ENCODE results near the gene COPG2.
"Not testable (repeated sequence)": the region's sequence is repeated elsewhere in the genome, so short reads cannot be mapped to it uniquely, and the experiment has no call there.

COPG2 gene

DNA sequence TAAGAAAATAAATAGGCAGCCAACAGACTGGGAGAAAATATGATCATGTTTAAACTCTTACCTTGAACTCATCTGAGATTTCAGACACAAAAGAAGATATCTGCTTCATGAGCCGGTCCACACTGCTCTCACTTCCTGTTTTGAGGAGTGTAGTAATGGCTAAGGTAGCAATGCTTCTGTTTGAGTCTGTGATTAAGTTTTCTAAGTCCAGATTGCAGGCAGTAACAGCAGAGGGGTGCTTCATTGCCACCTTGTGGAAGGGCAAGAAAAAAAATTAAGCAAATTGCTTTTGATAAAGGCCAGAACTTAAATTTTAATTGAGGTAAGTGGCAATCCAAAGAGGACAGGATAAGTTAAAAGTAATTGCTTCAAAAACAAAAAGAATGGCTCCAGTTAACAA is 107.6 kb downstream of the COPG2 start:
- no peak for FAIRE-seq
- no peak for DNase-seq (ENCODE audit: insufficient read length, low spot score)
- TF ChIP-seq, protein P1, sequence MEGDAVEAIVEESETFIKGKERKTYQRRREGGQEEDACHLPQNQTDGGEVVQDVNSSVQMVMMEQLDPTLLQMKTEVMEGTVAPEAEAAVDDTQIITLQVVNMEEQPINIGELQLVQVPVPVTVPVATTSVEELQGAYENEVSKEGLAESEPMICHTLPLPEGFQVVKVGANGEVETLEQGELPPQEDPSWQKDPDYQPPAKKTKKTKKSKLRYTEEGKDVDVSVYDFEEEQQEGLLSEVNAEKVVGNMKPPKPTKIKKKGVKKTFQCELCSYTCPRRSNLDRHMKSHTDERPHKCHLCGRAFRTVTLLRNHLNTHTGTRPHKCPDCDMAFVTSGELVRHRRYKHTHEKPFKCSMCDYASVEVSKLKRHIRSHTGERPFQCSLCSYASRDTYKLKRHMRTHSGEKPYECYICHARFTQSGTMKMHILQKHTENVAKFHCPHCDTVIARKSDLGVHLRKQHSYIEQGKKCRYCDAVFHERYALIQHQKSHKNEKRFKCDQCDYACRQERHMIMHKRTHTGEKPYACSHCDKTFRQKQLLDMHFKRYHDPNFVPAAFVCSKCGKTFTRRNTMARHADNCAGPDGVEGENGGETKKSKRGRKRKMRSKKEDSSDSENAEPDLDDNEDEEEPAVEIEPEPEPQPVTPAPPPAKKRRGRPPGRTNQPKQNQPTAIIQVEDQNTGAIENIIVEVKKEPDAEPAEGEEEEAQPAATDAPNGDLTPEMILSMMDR (IDR thresholded peaks at IDR 0.05; ENCODE audit: insufficient read depth, missing control alignments), result peak; percentile 43

DNA sequence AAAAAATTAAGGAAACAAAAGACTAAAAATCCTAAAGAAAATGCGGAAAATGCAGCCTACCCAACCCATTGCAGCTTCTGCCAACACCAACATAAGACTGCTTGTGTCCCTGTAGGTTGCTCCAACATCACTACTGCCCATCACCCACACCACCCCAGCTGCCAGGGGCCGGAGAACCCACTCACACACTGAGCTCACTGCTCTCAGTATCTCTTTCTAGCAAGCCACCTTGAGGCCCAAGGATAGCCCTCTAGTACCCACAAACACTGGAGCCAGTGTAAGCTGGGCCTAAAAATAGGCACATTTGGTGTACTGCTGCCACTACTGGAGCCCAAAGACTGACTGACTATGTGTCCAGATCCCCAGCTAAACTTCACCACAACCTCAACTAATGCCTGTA is 109.4 kb downstream of the COPG2 start:
- TF ChIP-seq, protein P1 (IDR thresholded peaks at IDR 0.05; ENCODE audit: insufficient read depth, missing control alignments), result no peak
- no peak for FAIRE-seq
- DNase-seq (ENCODE audit: insufficient read length, low spot score), result no peak

DNA sequence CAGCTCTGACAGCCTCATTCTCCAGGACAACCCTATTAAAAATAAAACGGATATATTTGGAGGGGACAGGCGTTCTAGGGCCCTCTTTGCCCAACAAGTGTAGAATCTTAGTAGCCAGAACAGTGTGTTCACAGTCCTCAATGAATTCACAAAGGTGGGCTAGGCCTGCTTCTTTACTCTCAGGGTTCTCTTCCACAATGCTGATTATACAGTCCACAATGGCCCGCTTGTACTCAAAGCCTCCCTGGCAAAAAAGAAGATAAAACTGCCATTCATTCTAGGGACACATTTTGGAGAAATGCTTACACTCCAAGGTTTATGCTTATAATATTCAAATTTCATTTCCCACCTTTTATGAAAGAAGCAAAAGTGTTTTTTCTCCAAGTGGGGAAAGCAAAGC is 114.1 kb downstream of the COPG2 start:
- DNase-seq (ENCODE audit: insufficient read length, low spot score), result no peak
- TF ChIP-seq, protein P1 (IDR thresholded peaks at IDR 0.05; ENCODE audit: insufficient read depth, missing control alignments), result no peak
- no peak for FAIRE-seq

DNA sequence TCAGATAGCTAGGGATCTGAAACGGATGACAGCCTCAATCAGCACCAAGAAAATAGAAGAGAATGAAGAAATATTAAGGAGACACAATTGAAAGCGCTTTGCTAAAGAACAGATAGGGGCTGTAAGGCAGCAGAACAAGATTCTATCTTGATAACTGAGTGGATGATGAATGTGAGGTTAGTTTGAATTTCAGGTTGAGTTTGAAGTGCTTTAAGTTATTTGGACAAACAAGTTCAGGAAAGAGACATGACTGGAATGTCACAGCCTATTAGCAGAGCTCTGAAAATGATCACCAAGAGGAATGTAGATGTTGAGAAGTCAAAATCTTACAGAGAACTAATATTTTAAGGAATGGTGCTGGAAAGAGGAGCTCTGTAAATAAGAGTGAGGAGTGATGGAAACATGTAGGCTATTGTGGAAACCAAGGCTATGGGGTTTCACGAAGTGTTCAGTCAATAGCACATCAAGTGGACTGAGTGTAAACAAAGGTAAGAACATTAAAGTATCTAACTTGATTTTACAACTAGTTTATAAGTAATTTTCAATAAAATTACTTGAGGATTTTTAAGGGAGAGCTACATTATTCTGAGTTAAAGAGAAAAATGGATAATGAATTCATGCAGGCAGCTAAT is 115.0 kb downstream of the COPG2 start:
- DNase-seq (ENCODE audit: insufficient read length, low spot score) (no peak), FAIRE-seq (no peak)
- TF ChIP-seq, protein P1 (IDR thresholded peaks at IDR 0.05; ENCODE audit: insufficient read depth, missing control alignments), result no peak

DNA sequence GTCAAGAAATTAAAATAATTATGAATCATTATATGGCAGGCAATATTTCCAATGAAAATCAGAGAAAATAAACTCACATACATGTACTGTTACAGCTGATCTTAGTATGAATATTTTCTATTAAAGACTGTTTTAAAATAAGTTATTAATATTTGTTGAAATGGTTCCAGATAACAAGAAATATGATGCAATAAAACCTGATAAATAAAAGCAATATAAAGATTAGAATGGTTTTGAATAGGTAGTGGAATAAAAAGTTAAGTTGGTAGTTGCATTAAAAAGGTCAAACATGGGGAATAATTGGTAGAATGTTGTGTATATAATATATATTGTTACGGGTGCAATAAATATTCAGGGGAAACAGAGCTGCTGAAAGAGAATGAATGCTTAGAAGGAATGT is 124.2 kb downstream of the COPG2 start:
- FAIRE-seq (no peak), DNase-seq (ENCODE audit: insufficient read length, low spot score) (no peak)
- TF ChIP-seq, protein P1 (IDR thresholded peaks at IDR 0.05; ENCODE audit: insufficient read depth, missing control alignments), result no peak

DNA sequence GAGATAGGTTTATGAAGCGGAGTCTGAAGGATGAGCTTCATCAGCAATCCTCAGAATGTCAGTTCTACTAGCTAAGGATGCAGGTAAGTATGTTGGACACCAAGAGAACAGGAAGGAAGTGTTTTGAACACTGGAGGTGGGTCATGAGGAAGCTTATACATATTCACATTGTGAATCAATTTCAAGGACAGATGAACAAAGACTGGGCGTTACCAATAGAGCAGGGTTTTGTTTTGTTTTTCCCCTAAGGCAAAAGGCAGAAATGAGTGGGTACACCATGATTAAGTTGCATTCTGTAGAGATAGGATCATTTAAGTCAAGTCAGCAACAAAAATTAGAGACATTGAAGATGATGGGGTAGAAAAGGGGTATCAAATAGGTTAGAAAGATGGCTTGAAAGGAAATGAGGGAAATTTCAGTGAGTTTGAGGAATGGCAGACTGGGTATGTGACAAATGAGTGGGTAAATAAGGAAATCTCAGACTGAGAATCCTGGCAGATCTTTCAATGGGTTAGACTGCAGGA is 125.0 kb downstream of the COPG2 start:
- DNase-seq (ENCODE audit: insufficient read length, low spot score) (no peak), FAIRE-seq (no peak)
- TF ChIP-seq, protein P1 (IDR thresholded peaks at IDR 0.05; ENCODE audit: insufficient read depth, missing control alignments), result no peak

DNA sequence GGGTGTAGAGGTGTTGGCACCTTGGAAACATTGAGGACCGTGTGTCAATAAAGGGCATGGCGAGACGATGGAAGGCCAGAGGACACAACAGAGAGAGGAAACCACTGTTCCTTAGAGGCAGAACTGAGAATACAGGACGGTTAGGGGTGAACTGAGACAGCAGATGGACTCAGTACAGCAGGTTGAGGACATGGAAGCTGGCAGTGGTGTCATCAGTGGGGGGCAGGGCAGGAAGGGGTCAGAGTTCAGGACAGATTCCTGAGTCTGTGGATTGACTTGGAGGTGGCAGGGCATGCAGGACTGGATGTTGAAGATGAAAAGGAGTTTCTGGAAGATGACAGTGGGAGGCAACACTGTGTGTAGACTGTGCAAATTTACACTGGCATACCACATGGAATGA is 126.3 kb downstream of the COPG2 start:
- FAIRE-seq; DNase-seq (ENCODE audit: insufficient read length, low spot score): not testable (repeated sequence)

DNA sequence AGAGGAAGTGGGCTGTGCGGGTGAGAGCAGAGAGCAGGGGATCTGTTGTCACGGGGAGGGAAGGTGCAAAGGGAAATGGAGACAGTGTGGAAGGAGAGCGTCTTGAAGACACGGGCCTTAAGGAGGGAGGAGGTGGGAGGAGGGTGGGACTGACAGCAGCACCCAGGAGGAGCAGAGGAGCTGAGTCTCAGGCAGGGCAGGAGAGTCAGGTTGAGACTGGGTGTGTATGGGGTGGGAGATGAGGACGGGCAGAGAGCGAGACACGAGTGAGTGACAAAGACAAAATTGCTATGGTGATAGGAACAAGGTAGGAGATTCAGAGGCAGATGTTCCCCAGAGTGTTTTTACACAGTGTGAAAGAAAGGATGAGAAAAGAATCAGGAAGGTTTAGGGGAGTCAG is 127.3 kb downstream of the COPG2 start:
- not testable (repeated sequence) for DNase-seq (ENCODE audit: insufficient read length, low spot score); FAIRE-seq

DNA sequence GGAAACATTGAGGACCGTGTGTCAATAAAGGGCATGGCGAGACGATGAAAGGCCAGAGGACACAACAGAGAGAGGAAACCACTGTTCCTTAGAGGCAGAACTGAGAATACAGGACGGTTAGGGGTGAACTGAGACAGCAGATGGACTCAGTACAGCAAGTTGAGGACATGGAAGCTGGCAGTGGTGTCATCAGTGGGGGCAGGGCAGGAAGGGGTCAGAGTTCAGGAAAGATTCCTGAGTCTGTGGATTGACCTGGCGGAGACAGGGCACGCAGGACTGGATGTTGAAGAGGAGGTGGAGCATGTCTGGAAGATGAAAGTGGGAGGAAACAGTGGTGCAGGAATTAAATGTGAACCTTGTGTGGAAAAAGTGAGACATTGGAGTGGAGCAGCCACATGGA is 130.7 kb downstream of the COPG2 start:
- FAIRE-seq; DNase-seq (ENCODE audit: insufficient read length, low spot score): not testable (repeated sequence)
